Measurements from ENCODE around the gene CYP3A5.
"Not testable (repeated sequence)": the region's sequence is repeated elsewhere in the genome, so short reads cannot be mapped to it uniquely, and the experiment has no call there.

CYP3A5 gene

DNA sequence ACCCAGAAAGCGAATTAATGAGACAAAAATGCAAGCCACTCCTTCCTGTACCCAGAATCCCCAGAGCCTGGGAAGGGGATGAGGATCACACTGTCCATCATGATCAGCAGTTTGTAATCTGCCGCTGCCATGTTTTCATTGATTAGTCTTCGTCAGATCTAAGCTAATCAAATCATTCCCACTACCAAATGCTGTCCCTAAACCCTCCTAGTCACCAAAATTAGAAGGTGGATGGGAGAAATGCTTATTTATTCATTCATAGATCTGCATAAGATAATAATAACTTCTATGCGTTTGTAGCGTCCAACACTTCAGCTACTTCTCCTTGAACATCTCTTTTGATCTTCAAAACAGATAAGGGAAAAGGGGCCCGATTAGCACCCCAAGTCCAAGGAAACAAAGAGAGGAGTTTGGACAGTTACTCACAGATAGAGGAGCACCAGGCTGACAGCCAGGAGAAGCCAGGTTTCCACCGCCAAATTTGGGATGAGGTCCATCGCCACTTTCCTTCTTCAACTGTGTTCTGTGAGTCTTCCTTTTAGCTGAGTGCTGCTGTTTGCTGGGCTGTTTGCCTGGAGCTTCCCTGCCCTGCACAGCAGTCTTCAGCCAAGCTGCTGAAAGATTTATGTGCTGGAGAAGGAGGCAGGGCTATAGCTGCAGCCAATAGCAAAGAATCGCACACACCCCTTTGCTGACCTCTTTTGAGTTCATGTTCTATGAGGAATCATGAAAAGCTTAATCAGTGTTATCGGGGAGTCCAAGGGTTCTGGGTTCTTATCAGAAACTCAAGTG, at the start of gene CYP3A5:
Gene CYP3A5 (minus strand): TSS at position 597 of the 792 bp plus-strand sequence. CDS start 100 bp downstream, at position 497.
- H3K4me3 ChIP-seq (ENCODE audit: low read depth, low read length) = no peak within 1 kb of the TSS

DNA sequence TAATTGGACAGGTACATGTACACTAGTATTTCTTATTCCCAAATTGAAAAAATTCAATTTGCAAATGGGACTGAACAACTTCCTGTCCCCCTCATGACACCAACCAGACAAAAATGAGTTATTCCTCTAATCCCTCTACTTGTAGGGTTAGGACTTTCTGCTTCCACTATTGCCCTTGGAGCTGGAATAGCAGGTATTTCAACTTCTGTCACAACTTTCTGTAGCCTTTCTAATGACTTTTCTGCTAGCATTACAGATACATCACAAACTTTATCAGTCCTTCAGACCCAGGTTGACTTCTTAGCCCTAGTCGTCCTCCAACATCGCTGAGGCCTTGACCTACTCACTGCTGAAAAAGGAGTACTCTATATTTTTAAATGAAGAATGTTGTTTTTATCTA, 48.8 kb upstream of the CYP3A5 start:
- no peak overlapping the region for H3K4me3 ChIP-seq (ENCODE audit: low read depth, low read length)

DNA sequence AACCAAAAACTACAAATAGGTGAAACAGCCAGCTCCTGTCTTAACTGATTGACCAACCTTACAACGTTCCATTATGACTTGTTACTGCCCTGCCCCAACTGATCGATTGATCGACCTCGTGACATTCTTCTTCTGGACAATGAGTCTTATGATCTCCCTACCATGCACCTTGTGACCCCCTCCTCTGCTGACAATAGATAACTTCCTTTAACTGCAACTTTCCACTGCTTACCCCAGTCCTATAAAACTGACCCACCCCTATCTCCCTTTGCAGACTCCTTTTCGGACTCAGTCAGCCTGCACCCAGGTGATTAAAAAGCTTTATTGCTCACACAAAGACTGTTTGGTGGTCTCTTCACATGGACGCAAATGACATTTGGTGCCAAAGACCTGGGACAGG, 43.4 kb upstream of the CYP3A5 start:
- H3K4me3 ChIP-seq (ENCODE audit: low read depth, low read length) = not testable (repeated sequence)

DNA sequence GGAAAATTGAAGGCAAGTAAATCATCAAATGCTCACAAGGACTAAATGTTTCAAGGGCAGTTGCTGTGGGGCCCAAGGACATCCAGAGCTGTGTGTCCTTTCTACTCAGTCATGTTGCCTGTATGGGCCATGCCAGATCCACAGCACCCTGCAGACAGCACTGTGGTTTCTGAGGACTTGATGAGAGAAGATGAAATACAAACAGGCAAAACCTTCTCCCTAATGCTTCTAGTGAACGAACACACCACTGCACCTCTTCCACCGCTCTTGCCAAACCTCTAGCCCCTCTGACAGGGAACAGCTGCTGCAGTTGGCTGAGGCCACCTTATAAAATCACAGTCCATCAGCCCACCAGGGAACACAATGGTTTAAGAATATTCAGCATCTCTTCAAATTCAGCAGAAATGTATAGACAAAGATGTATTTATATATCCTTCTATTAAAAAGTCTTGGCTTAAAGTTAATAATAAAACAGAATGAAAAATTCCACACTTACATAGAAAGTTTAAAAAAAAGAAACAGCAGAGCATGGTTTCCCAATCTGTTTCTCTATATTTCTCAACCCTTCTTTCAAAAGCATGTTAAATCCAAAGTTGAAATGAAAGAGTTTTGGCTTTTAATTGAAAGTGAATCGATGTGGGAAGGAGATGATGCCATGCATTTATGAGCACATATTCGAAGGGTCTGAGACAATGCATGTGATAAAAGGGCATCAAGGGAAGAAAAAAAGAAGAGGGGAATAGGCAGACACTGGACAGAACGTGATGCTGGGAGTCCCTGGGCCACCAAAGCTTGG, 41.2 kb upstream of the CYP3A5 start:
- H3K4me3 ChIP-seq (ENCODE audit: low read depth, low read length) = no peak overlapping the region

DNA sequence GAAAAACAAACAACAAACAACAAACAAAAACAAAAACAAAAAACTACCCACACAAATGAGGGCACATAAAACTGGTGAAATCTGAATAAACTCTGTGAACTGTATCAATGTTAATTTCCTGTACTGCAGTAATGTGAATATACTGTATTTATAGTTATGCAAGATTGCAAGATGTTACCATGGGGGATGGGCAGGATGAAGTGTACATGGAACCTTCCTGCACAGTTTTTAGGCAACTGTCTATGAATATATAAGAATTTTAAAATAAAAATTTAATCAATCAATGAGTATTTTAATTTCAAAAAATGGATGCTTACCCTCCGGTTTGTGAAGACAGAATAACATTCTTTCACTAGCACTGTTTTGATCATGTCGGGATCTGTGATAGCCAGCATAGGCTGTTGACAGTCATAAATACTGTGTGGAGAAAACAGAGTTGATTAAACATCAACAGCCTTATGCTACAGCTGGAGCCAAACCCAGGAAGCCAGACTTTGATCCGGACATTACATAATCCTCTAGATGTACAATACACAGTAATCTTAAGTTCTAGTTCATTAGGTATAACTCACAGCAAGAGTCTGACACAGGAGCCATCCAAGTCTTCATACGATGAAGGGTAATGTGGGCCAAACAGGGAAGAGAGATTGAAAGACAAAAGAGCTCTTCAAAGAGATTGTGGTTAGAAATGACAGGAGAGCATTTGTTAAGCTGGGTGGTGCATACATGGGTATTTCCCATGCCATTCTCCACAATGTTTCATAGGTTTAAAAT, 40.4 kb upstream of the CYP3A5 start:
- no peak overlapping the region for H3K4me3 ChIP-seq (ENCODE audit: low read depth, low read length)

DNA sequence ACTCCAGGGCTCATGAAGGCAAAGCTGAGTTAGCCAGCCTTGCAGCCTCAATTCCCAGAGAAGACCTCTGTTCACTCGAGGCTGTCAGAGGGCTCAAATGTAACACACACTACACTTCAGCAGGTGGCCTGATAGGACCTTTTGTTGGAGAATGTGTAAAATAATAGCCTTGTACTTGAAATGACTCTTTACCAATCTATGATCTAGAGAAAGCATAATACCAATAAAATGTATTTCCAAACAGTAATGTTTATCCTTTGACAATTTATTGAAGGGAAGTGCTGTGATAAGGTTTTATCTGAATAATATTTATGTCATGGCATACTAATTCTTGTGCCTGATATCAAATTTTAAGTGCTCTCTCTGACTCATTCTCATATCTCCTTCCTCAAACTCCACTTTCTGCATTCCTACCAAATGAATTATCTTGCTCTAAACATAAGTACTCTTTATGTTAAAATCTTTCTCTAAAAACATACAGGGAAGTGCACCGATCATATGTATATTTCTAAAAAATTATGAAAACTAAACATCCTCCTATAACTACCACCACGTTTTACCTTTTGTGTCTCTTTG, 34.3 kb upstream of the CYP3A5 start:
- no peak overlapping the region for H3K4me3 ChIP-seq (ENCODE audit: low read depth, low read length)

DNA sequence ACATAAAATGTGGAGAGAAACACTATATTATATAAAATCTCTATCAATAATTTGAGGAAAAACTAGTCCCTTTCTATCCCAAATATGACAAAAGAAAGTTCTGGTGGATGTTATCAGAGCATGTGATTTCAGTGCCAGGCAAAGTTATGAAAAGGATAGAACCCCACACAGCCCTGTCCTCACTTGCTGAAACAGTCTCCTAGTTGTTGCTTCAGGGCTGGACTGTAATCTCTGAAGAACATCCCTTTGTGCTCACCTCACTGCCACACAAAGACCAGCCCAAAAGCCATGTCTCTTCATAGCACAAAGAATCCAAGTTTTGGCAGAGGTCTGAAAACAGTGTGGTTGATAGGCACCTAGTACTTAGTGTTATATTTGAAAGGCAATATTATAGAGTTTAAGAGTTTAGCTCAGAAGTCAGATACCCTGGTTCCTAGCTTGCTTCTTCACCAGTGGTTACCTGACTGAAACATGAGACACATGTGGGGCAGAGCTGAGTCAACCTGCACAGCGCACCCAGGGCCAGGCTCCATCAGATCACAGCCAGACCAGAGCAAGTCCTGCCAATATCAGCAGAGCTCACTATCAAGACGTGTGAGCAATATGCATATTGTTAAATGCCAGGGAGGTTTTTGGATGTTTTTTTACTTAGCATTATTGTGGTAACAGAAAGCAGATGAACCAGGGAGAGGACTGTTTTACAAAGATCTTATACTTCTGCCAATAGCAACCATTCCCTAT, 30.2 kb upstream of the CYP3A5 start:
- no peak overlapping the region for H3K4me3 ChIP-seq (ENCODE audit: low read depth, low read length)

DNA sequence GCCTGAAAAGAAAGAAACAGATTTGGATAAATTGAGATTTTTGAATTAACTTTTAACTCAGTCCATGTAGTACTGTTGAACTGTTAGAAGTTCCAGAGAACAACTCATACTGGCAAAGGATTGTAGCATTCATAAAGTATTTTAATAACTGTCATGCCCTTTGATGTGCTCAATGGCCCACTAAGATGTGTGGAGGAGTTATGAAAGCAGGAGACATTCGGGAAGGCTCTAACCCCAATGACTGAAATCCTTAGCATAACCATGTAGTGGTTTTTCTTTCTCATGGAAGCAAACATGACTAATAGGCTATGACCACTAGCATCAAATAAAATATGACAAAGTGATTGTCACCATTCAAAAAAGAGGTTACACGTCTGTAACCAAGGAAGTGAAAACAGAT, 29.5 kb upstream of the CYP3A5 start:
- H3K4me3 ChIP-seq (ENCODE audit: low read depth, low read length) = no peak overlapping the region

DNA sequence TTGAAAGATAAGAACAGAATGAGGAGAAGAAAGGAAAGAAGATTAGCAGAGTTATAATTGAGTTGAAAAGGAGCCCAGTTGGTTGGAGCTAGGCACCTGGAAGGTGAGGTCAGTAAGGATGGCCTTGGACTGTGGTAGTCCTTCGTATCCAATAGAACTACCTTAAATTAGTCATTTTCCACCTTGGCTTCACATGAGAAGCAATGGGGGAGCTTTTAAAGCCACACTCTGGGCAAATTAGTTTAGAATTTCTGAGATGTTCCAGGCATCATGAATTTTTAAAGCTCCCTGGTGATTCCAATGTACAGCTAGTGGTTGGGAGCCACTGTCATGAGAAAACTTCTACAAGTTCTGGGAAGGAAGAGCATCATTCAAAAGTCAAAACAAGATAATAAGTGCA, 27.3 kb upstream of the CYP3A5 start:
- no peak overlapping the region for H3K4me3 ChIP-seq (ENCODE audit: low read depth, low read length)

DNA sequence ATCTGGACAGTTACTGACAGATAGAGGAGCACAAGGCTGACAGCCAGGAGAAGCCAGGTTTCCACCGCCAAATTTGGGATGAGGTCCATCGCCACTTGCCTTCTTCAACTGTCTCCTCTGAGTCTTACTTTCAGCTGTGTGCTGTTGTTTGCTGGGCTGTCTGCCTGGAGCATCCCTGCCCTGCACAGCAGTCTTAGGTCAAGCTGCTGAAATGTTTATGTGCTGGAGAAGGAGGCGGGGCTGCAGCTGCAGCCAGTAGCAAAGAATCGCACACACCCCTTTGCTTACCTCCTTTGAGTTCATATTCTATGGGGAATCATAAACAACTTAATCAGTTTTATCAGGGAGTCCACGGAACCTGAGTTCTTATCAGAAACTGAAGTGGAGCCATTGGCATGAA, 20.1 kb upstream of the CYP3A5 start:
- no peak overlapping the region for H3K4me3 ChIP-seq (ENCODE audit: low read depth, low read length)

DNA sequence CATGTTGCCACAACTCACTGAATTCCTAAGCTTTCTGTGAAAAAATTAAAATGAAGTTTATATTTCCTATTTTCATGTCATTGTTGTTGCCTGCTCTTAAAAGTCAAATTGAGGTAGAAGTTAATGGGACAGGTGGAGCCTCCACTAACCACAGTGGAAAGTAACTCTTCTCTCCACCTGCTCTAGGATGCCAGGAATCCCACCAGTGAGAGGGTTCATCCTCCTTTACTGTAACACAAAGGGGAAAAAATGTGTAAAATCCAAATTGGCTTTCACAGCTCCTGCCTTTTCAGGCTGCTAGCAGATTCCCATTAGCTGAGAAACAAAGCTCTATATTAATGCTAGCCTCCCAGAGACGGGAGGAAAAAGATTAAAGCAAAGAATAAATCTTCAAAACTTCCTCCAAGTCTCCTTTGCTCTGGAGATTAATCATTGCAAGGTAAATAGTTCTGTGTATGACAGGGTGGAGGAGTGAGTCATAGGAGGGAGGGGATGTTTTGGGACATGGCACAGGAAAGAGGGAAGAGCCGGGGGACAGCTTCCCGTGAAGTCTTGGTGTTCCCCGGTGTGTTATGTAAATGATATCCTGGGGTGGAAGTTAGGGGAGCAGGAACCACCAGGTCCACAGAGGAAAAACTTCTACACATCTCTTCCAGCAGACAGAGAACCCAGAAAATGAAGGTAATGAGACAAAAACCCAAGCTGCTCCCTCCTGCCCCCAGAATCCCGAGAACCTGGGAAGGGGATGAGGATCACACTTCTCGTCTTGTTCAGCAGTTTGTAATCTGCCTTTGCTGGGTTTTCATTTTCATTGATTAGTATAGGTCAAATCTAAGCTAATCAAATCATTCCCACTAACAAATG, 19.3 kb upstream of the CYP3A5 start:
- H3K4me3 ChIP-seq (ENCODE audit: low read depth, low read length) = not testable (repeated sequence)

DNA sequence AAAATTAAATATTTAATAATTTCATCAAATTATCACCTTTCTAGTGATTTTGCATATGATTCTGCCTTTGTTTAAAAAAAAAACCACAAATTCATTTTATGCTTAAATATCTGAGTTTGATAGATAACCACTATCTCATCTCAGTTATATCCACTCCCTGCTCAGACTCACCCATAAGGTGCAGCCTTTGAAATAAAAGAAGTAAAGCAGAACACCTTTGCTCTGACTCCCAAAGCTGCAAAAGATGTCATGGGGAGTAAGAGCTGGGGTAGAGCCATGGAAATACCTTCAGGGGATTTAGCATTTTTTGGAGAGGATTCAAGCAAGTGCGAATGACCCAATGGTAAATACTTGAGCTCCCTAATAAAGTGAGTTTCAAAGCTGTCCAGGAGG, 15.1 kb upstream of the CYP3A5 start:
- no peak overlapping the region for H3K4me3 ChIP-seq (ENCODE audit: low read depth, low read length)

DNA sequence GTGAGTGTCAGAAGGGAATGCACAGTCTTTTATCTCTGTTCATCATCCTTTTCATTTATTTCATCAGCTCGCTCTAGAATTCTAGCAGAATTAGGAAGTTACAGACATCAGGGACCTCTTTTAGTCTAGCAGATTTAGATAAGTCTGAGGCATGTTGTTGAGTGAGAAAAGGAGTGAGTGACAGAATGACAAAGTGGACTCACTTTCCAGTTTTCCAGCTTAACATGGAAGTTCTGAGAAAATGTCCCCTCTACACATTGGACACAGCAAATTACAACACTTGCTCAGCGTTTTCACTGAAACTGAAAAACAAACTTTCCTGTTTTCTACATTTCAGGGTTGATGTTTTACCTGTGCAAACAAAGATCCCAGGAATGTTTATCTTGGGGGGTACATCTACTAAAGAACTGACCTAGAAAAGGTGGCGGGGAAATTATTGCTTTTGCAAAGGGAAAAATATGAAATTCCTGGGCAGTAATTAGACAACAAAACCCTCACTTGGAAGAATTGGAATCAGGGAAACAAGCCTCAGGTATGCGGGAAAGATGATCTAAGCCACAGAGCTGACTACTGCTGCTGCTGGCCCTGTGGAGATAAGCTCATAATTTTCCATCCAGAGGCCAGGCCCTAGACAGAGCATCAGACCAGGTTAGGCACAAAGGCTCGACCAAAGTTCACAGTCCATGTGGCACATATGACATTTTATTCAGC, 14.6 kb upstream of the CYP3A5 start:
- no peak overlapping the region for H3K4me3 ChIP-seq (ENCODE audit: low read depth, low read length)

DNA sequence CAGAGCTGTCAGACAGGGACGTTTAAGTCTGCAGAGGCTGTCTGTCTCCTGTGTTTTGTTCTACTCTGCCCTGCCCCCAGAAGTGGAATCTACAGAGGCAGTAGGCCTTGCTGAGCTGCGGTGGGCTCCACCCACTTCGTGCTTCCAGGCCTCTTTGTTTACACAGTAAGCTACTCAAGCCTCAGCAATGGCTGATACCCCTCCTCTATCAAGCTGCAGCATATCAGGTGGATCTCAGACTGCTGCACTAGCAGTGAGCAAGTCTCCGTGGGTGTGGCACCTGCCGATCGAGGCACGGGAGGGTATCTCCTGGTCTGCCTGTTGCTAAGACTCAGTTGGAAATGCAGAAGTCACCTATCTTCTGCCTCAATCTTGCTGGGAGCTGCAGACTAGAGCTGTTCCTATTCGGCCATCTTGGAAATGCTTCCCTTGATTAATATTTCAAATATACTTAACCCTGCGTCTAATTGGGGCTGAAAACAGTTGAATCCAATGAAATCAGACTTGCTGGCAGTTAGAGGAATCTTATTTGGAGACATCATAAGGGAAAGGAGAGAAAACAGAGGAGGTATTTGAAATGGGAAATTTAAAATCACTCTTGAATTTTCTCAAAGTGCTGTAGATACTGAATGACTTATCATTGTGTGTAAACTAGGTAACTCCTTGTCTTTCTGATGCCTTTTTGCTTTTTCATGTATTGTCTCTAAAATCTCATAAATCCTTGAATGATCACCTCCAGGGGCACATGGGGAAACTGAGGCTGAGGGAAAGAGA, 13.8 kb upstream of the CYP3A5 start:
- no peak overlapping the region for H3K4me3 ChIP-seq (ENCODE audit: low read depth, low read length)

DNA sequence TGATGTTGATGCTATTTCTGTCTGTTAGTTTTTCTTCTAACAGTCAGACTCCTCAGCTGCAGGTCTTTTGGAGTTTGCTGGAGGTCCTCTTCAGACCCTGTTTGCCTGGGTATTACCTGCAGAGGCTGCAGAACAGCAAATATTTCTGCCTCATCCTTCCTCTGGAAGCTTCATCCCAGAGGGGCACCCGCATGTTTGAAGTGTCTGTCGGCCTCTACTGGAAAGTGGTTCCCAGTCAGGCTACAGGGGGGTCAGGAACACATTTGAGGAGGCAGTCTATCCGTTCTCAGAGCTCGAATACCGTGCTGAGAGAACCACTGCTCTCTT, 13.3 kb upstream of the CYP3A5 start:
- no peak overlapping the region for H3K4me3 ChIP-seq (ENCODE audit: low read depth, low read length)

DNA sequence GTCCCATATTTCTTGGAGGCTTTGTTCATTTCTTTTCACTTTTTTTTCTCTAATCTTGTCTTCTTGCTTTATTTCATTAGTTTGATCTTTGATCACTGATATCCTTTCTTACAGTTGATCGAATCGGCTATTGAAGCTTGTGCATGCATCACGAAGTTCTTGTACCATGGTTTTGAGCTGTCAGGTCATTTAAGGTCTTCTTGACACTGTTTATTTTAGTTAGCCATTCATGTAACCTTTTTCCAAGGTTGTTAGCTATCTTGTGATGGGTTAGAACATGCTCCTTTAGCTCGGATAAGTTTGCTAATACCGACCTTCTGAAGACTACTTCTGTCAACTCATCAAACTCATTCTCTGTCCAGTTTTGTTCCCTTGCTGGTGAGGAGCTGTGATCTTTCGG, 12.8 kb upstream of the CYP3A5 start:
- not testable (repeated sequence) for H3K4me3 ChIP-seq (ENCODE audit: low read depth, low read length)

DNA sequence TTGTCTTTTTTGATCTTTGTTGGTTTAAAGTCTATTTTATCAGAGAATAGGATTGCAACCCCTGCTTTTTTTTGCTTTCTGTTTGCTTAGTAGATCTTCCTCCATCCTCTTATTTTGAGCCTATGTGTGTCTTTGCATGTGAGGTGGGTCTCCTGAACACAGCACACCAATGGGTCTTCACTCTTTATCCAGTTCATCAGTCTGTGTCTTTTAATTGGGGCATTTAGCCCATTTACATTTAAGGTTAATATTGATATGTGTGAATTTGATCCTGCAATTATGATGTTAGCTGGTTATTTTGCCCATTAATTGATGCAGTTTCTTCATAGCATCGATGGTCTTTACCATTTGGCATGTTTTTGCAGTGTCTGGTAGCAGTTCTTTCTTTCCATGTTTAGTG, 11.9 kb upstream of the CYP3A5 start:
- not testable (repeated sequence) for H3K4me3 ChIP-seq (ENCODE audit: low read depth, low read length)

DNA sequence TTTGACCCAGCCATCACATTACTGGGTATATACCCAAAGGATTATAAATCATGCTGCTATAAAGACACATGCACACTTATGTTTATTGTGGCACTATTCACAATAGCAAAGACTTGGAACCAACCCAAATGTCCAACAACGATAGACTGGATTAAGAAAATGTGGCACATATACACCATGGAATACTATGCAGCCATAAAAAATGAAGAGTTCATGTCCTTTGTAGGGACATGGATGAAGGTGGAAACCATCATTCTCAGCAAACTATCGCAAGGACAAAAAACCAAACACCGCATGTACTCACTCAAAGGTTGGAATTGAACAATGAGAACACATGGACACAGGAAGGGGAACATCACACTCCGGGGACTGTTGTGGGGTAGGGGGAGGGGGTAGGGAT, 11.1 kb upstream of the CYP3A5 start:
- H3K4me3 ChIP-seq (ENCODE audit: low read depth, low read length) = not testable (repeated sequence)
